Gastrocnemius medialis (tissue), 4 donors: ENCODE data around the gene DNAJC2. TPM values are rescaled to one million over a fixed set of nuclear protein-coding genes. Genes with fewer than 3 reads are reported as not detected.

Source experiments
- ATAC-seq, 2 donors: fragments of 150-250 bp; one replicate each; pipeline ENCODE4 v1.9.1; 2016
- DNase-seq, 2 donors: peaks; one replicate each; pipeline ENCODE4 v3.0.0-alpha.2; 2019
- H3K27ac ChIP-seq, 4 donors: fragments of 200-600 bp; sonication (generic); 1 replicate in 1 of 4; 2 replicates in 3 of 4; pipeline ENCODE4 v1.5.1; 2016 to 2018; ENCODE audit warnings: mild to moderate bottlenecking in 2 of 4, moderate library complexity in 1 of 4
- H3K27me3 ChIP-seq, 3 donors: fragments of 200-600 bp; sonication (generic) in 2 of 3; 1 replicate in 1 of 3; 2 replicates in 2 of 3; pipeline versions ENCODE4 v1.5.1 to v1.6.0; 2016 to 2019; ENCODE audit warnings: mild to moderate bottlenecking in 1 of 3, moderate library complexity in 1 of 3
- H3K36me3 ChIP-seq, 2 donors: fragments of 200-600 bp; sonication (generic) in 1 of 2; one replicate each; pipeline ENCODE4 v1.5.1; 2017 to 2018
- H3K4me1 ChIP-seq, 2 donors: fragments of 200-600 bp; sonication (generic) in 1 of 2; one replicate each; pipeline ENCODE4 v1.5.1; 2016 to 2017; ENCODE audit warnings: mild to moderate bottlenecking in 2 of 2
- H3K4me3 ChIP-seq, 4 donors: fragments of 200-600 bp; sonication (generic) in 3 of 4; 1 replicate in 1 of 4; 2 replicates in 3 of 4; pipeline ENCODE4 v1.5.1; 2016 to 2019; ENCODE audit warnings: mild to moderate bottlenecking in 2 of 4
- H3K9me3 ChIP-seq, 3 donors: fragments of 200-600 bp; sonication (generic) in 2 of 3; 1 replicate in 1 of 3; 2 replicates in 2 of 3; pipeline ENCODE4 v1.5.1; 2016 to 2019
- POLR2A ChIP-seq, 2 donors: fragments of 450-650 bp; IDR thresholded peaks; one replicate each; pipeline ENCODE4 v1.6.1; 2017; ENCODE audit warnings: antibody characterized with exemption in 2 of 2, mild to moderate bottlenecking in 2 of 2, moderate library complexity in 2 of 2
- in situ Hi-C, 4 donors: fragments of 200-750 bp; cut with MboI; loops; one replicate each; pipeline versions ENCODE4 v1.15.0 to v1.8.0; 2017; ENCODE audit warnings: low sequenced_read_pairs in 4 of 4
- intact Hi-C: fragments of 100-400 bp; cut with DNase I; formaldehyde crosslinking; loops from one replicate; pipeline ENCODE4 v1.15.1; 2023; ENCODE audit warnings: low total_unique reads
- total RNA-seq, 4 donors: library from RNA; depleted of rRNA; stranded (reverse); fragments of >200 nt; gene quantifications; one replicate each; pipeline versions ENCODE4 v1.1.0 to v1.2.3, GENCODE V29; 2016
- TF ChIP-seq, protein P1 (sequence below), 5 experiments: fragments of 450-650 bp in 3 of 5; fragments of 200-600 bp in 2 of 5; sonication (generic) in 2 of 5; IDR thresholded peaks in 4 of 5; conservative IDR thresholded peaks in 1 of 5; 1 replicate in 4 of 5; 2 replicates in 1 of 5; pipeline ENCODE4 v1.5.1; 2016 to 2019; ENCODE audit warnings: antibody characterized with exemption in 5 of 5, mild to moderate bottlenecking in 3 of 5, moderate library complexity in 3 of 5

Gene DNAJC2
- total RNA-seq, 4 donors from 2014 or later, result 20.9 to 36.8 (median 31.4) TPM

DNA sequence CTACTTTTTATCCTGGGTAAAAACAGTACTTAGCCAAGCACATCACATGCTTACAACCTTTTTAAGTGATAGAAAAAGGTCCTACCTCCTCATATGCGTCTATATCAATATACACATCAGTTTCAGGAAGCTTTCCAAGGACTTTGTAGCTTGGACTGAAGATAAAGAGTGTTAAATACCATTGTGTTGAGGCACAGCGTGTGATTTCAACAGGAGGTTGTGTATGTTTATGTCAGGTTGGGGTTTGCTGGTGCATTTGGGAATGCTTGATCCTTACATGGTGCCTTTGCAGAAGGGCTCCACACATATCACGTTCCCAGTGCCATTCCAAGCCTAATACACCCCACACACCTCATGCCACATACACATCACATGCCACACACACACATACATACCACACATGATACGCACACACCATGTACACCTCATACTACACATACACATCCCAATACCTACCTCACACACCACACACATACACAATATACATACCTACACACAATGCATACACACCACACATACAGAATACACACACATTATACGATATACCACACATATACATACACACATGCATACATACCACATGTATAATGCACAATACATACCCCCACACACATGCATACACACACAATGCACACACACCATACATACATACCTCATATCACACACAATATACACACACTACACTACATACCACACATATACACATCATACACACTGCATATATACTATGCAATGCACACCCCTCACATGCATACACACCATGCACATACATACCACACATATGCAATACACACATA, 36.0 kb upstream of the DNAJC2 start:
- DNase-seq, result no peak
- TF ChIP-seq, protein P1, sequence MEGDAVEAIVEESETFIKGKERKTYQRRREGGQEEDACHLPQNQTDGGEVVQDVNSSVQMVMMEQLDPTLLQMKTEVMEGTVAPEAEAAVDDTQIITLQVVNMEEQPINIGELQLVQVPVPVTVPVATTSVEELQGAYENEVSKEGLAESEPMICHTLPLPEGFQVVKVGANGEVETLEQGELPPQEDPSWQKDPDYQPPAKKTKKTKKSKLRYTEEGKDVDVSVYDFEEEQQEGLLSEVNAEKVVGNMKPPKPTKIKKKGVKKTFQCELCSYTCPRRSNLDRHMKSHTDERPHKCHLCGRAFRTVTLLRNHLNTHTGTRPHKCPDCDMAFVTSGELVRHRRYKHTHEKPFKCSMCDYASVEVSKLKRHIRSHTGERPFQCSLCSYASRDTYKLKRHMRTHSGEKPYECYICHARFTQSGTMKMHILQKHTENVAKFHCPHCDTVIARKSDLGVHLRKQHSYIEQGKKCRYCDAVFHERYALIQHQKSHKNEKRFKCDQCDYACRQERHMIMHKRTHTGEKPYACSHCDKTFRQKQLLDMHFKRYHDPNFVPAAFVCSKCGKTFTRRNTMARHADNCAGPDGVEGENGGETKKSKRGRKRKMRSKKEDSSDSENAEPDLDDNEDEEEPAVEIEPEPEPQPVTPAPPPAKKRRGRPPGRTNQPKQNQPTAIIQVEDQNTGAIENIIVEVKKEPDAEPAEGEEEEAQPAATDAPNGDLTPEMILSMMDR (IDR thresholded peaks at IDR 0.05 in 4 of 5, conservative IDR thresholded peaks at IDR 0.05 in 1 of 5), result no peak
- TF ChIP-seq POLR2A (IDR thresholded peaks at IDR 0.05), result no peak
- Histone ChIP-seq H3K9me3 (no peaks in the 10 kb centered on the region), H3K27me3 (no peaks in the 10 kb centered on the region), H3K27ac (no peak overlapping the region), H3K36me3 (no peaks in the 10 kb centered on the region), H3K4me3 (no peak overlapping the region), H3K4me1 (no peaks in the 10 kb centered on the region)
- ATAC-seq, result no peak
- in situ Hi-C loops, result no loop called here
- intact Hi-C loops, result no loop called here

DNA sequence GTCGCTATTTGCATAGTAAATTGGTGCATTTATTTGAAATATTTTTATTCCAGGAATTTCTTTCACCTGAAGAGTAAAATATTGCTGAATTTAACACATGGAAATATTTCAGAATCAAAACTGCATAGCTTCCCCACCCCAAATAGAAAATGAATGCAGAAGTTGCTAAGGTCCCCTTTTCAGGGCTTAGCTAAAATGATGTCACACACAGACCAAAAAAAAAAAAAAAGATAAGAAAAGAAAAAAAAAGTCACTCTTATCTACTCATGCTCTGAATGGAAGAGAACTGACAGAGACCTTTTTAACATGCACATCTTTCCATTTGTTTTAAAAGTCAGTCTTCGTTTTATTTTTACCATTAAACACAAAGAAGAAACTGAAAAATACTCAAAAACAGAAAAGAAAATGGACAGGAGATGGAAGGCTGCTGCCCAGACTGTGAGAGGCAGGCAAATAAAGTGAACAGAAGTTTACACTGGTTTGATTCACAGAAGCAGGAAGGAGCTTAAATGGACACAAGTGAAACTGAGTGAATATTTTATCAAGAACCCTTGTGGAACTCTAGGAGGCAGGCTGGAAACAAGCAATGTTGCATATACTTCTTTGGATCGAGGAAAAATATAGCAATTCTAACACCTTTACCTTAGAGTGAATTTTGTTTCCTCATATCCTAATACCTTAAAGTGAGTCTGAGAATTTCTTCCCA, 34.9 kb upstream of the DNAJC2 start:
- H3K27ac ChIP-seq, result no peak overlapping the region
- H3K4me1 ChIP-seq, result no peaks in the 10 kb centered on the region
- in situ Hi-C loops (no loop called here), intact Hi-C loops (no loop called here)
- H3K9me3 ChIP-seq, result no peaks in the 10 kb centered on the region
- DNase-seq (no peak), ATAC-seq (no peak)
- TF ChIP-seq POLR2A (IDR thresholded peaks at IDR 0.05), result no peak
- TF ChIP-seq, protein P1 (IDR thresholded peaks at IDR 0.05 in 4 of 5, conservative IDR thresholded peaks at IDR 0.05 in 1 of 5), result no peak
- H3K36me3 ChIP-seq, result no peaks in the 10 kb centered on the region
- no peaks in the 10 kb centered on the region for H3K27me3 ChIP-seq
- no peak overlapping the region for H3K4me3 ChIP-seq

DNA sequence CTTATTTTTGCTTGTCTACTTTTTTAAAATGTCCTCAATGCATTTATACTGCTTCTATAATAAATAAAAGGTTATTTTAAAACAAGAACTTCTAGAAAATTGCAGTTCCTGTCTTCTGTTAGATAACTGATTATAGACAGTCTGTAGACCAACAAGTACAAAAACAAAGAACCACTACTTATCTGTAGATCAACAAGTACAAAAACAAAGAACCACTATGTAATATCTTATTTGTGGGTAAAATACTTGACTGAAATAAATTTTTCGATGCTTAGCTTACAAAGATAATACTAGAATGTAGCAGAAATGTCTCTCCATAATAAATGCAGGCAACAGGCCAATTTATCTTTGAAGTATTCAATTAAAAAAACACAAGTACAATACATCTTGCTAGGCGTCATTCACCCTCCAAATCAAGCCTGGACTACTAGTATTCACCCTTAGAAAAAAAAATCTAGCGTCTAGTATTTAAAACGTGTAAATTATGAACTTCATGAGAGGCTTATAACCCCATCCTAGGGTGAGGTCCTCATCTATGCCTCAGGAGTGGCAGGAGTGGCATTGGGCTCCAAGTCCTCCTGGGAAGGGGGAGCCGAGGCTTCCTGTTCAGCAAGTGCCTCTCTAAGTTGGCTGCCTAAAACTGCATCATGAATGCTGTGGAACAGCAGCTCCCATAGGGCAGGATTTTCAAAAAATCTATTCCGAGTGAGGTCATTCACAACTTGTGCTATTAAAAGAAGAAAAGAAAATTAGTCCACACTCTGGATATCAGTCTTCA, 29.5 kb upstream of the DNAJC2 start:
- H3K4me3 ChIP-seq, result no peak overlapping the region
- TF ChIP-seq, protein P1 (IDR thresholded peaks at IDR 0.05 in 4 of 5, conservative IDR thresholded peaks at IDR 0.05 in 1 of 5), result no peak
- no peak for TF ChIP-seq POLR2A (IDR thresholded peaks at IDR 0.05)
- no peak overlapping the region for H3K27ac ChIP-seq
- intact Hi-C loops (no loop called here), in situ Hi-C loops (no loop called here)
- no peaks in the 10 kb centered on the region for H3K27me3 ChIP-seq
- H3K4me1 ChIP-seq, result no peaks in the 10 kb centered on the region
- DNase-seq (no peak), ATAC-seq (no peak)
- no peaks in the 10 kb centered on the region for H3K9me3 ChIP-seq
- peaks cover 0 to 16% of the 10 kb centered on the region in 2 donors for H3K36me3 ChIP-seq

DNA sequence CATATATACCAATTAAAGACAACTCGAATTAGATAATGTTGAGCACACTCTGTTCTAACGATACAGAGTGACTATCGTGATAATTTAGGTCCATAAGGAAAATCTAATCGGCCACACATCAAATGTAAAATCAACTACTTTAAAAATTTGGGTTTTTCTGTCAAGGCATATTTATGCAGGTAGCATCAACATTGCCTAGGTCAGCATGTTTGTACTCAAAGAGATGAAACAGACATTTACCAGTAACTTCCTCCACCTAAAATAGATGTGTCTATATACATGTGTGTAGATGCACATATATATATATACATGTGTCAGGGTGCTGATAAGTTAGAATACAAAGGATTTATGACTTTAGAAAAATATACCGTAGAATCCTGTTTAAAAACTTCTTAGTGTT, 24.9 kb upstream of the DNAJC2 start:
- intact Hi-C loops (no loop called here), in situ Hi-C loops (loop anchor here in 1 of 4 donors (5.0 kb wide), 1 partner anchor 52 kb away; no protein-coding TSS in a partner anchor)
- Histone ChIP-seq H3K36me3 (peaks cover 6 to 62% of the 10 kb centered on the region in 2 donors), H3K27me3 (no peaks in the 10 kb centered on the region), H3K9me3 (no peaks in the 10 kb centered on the region), H3K4me1 (no peaks in the 10 kb centered on the region), H3K4me3 (no peak overlapping the region), H3K27ac (no peak overlapping the region)
- DNase-seq (no peak), ATAC-seq (no peak)
- TF ChIP-seq POLR2A (IDR thresholded peaks at IDR 0.05), result no peak
- TF ChIP-seq, protein P1 (IDR thresholded peaks at IDR 0.05 in 4 of 5, conservative IDR thresholded peaks at IDR 0.05 in 1 of 5), result no peak
